Muscle layer of colon (tissue), 2 donors: Measurements from ENCODE around the gene IQCC.

Experiments
- H3K27ac ChIP-seq: one replicate; pipeline ENCODE4 v1.7.0; 2013; ENCODE audit warnings: low read depth, mild to moderate bottlenecking, low read length, moderate library complexity
- H3K27me3 ChIP-seq, 2 donors: one replicate each; pipeline ENCODE4 v1.7.0; 2013; ENCODE audit warnings: low read length in 2 of 2, mild to moderate bottlenecking in 2 of 2; ENCODE audit not compliant: insufficient read depth in 2 of 2, control insufficient read depth in 1 of 2
- H3K36me3 ChIP-seq: one replicate; pipeline ENCODE4 v1.7.0; 2013; ENCODE audit warnings: mild to moderate bottlenecking, low read length; ENCODE audit not compliant: insufficient read depth
- H3K4me1 ChIP-seq: one replicate; pipeline ENCODE4 v1.7.0; 2013; ENCODE audit warnings: mild to moderate bottlenecking, low read length; ENCODE audit not compliant: insufficient read depth
- H3K4me3 ChIP-seq, 2 donors: one replicate each; pipeline ENCODE4 v1.7.0; 2013; ENCODE audit warnings: low read length in 2 of 2, low read depth in 1 of 2, mild to moderate bottlenecking in 1 of 2, moderate library complexity in 1 of 2
- H3K9ac ChIP-seq: one replicate; pipeline ENCODE4 v1.7.0; 2013; ENCODE audit warnings: low read length
- H3K9me3 ChIP-seq: one replicate; pipeline ENCODE4 v1.7.0; 2013; ENCODE audit warnings: mild to moderate bottlenecking, low read length
- donor health status: abdominal sarcoma.
- donor health status: Adenocarcinoma of cecum.

The IQCC gene

GRCh38 chr1:32181065-32181464 is 24.4 kb upstream of the IQCC start:
- Histone ChIP-seq H3K36me3 (peaks cover 28% of the 10 kb centered on the region), H3K9me3 (no peaks in the 10 kb centered on the region), H3K4me1 (peaks cover 45% of the 10 kb centered on the region), H3K27me3 (no peaks in the 10 kb centered on the region), H3K4me3 (peak overlapping the region; percentile 72 to 79), H3K27ac (peak overlapping the region; percentile 46), H3K9ac (peak overlapping the region; percentile 70)

DNA sequence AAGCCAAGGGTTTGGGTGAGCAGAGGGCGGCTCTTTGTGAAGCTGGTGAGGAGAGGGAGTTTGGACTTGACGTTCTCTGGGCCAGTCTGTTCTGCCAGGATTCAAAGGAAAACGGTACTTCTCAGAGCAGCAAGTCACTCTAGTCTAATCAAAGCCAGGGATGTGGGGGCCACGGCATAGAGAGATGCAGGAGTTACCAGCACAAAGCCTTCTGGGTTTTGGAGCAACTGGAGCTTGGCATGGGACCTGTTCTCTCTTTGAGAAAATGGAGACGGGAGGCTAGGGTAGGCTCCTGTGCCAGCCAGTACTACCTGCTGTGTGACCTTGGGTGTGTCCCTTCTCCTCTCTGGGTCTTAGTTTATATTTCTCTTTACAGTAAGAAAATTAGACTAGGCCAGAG is 23.9 kb upstream of the IQCC start:
- peak overlapping the region; percentile 46 for H3K27ac ChIP-seq

DNA sequence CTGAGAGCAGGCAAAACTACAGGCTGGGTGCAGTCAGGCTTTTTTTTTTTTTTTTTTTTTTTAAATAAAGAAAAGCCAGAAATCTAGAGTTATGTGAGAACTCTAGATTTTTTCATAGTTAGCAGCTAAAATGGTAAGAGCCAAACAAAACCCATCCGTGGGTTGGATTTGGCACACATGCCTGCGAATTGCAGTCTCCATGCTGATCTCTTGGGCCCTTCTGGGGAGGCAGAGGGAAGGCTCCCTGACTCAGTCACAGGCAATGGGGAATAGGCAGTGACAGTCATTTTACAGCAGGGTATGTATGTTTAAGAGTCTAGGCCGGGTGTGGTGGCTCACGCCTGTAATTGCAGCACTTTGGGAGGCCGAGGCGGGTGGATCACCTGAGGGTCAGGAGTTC is 23.4 kb upstream of the IQCC start:
- peaks cover 36% of the 10 kb centered on the region for H3K36me3 ChIP-seq
- H3K27me3 ChIP-seq, result no peaks in the 10 kb centered on the region
- H3K9ac ChIP-seq, result no peak overlapping the region
- no peak overlapping the region for H3K27ac ChIP-seq
- H3K4me3 ChIP-seq, result peak overlapping the region in 1 of 2 donors; percentile 79
- peaks cover 45% of the 10 kb centered on the region for H3K4me1 ChIP-seq
- H3K9me3 ChIP-seq, result no peaks in the 10 kb centered on the region

More for the DNA sequence above, 23.9 kb upstream of the IQCC start:
- Histone ChIP-seq H3K27me3 (no peaks in the 10 kb centered on the region), H3K9ac (peak overlapping the region; percentile 70), H3K4me3 (peak overlapping the region in 1 of 2 donors; percentile 79), H3K36me3 (peaks cover 33% of the 10 kb centered on the region), H3K4me1 (peaks cover 45% of the 10 kb centered on the region), H3K9me3 (no peaks in the 10 kb centered on the region)

DNA sequence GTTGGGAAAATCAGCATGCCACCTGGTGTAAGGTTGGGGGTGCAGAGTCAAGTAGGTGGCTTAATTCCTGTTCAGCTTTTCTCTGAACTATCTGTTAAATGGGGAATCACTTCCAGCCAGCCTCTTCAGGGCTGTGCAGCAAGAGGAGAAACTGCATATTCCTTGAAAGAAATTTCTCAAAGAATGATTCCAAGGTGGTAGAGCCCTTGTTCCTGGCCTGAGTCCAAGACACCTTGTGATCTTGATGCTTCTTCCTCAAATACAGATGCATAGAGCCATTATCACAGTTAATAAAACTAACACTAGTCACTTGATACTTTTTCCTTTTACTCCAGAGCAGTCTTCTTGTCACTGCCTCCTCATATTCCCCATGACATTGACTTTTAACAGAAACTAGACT is 20.8 kb upstream of the IQCC start:
- Histone ChIP-seq H3K4me3 (no peak overlapping the region), H3K9ac (no peak overlapping the region), H3K4me1 (peaks cover 35% of the 10 kb centered on the region), H3K36me3 (peaks cover 59% of the 10 kb centered on the region), H3K27ac (no peak overlapping the region), H3K9me3 (no peaks in the 10 kb centered on the region), H3K27me3 (no peaks in the 10 kb centered on the region)

GRCh38 chr1:32186077-32186476 is 19.4 kb upstream of the IQCC start:
- no peak overlapping the region for H3K4me3 ChIP-seq
- no peak overlapping the region for H3K9ac ChIP-seq
- no peaks in the 10 kb centered on the region for H3K9me3 ChIP-seq
- no peaks in the 10 kb centered on the region for H3K27me3 ChIP-seq
- H3K4me1 ChIP-seq, result peaks cover 27% of the 10 kb centered on the region
- no peak overlapping the region for H3K27ac ChIP-seq
- peaks cover 72% of the 10 kb centered on the region for H3K36me3 ChIP-seq

DNA sequence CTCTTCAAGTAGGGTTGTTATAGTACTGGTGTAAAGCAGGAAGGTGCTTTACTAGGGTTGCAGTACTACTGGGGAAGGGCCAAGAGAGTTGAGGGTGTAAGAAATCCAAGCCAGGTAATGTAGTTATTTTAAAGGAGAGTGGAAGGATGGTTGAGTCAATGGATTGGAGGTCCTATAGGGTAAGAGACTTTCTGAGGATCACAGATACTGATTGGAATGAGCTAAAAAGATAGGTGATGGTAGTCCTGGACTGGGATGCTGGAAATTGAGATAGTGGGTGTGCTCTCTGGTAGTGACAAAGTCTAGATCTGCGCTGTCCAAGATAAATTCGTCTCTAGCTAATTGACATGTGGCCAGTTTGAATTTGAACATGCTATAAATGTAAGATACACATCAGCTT is 19.0 kb upstream of the IQCC start:
- Histone ChIP-seq H3K9me3 (no peaks in the 10 kb centered on the region), H3K4me3 (no peak overlapping the region), H3K27ac (no peak overlapping the region), H3K36me3 (peaks cover 72% of the 10 kb centered on the region), H3K27me3 (no peaks in the 10 kb centered on the region), H3K9ac (no peak overlapping the region), H3K4me1 (peaks cover 23% of the 10 kb centered on the region)

GRCh38 chr1:32187850-32188249 is 17.6 kb upstream of the IQCC start:
- Histone ChIP-seq H3K9me3 (no peaks in the 10 kb centered on the region), H3K4me1 (peaks cover 13% of the 10 kb centered on the region), H3K36me3 (peaks cover 79% of the 10 kb centered on the region), H3K27ac (no peak overlapping the region), H3K27me3 (no peaks in the 10 kb centered on the region), H3K4me3 (no peak overlapping the region), H3K9ac (no peak overlapping the region)

- Histone ChIP-seq H3K9me3 (no peaks in the 10 kb centered on the region), H3K27me3 (no peaks in the 10 kb centered on the region), H3K9ac (no peak overlapping the region), H3K4me3 (no peak overlapping the region), H3K27ac (no peak overlapping the region), H3K36me3 (peaks cover 93% of the 10 kb centered on the region), H3K4me1 (no peaks in the 10 kb centered on the region)
Observed at GRCh38 chr1:32192220-32192948, 13.1 kb upstream of the IQCC start.

- Histone ChIP-seq H3K27me3 (no peaks in the 10 kb centered on the region), H3K27ac (no peak overlapping the region), H3K9ac (no peak overlapping the region), H3K4me1 (peaks cover 10% of the 10 kb centered on the region), H3K36me3 (peaks cover 73% of the 10 kb centered on the region), H3K4me3 (no peak overlapping the region), H3K9me3 (no peaks in the 10 kb centered on the region)
Observed at GRCh38 chr1:32194984-32195383, 10.5 kb upstream of the IQCC start.

DNA sequence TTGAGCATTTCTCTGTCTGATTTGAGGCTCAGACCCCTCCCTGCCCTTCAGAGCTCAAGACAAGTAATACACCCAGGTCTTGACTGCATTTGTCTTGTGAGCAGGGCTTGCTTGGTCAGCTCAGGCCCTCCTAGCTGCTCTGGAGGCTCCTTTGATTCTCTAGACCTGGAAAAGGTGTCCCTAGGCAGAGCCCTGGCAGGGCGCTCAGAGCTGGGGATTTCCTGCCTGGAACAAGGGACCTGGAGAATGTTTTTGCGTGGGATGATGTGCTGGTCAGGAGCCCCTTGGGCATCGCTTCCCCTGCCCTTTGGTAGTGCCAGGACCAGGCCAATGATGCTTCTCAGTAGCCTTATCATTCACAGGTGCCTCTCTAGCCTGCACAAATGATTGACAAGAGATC is 9.9 kb upstream of the IQCC start:
- Histone ChIP-seq H3K27me3 (no peaks in the 10 kb centered on the region), H3K9me3 (no peaks in the 10 kb centered on the region), H3K4me3 (no peak overlapping the region), H3K27ac (no peak overlapping the region), H3K9ac (no peak overlapping the region), H3K4me1 (peaks cover 11% of the 10 kb centered on the region), H3K36me3 (peaks cover 68% of the 10 kb centered on the region)

- H3K4me1 ChIP-seq, result peaks cover 11% of the 10 kb centered on the region
- H3K4me3 ChIP-seq, result no peak overlapping the region
- H3K27me3 ChIP-seq, result no peaks in the 10 kb centered on the region
- peaks cover 61% of the 10 kb centered on the region for H3K36me3 ChIP-seq
- no peak overlapping the region for H3K27ac ChIP-seq
- no peak overlapping the region for H3K9ac ChIP-seq
- no peaks in the 10 kb centered on the region for H3K9me3 ChIP-seq
Observed at GRCh38 chr1:32195972-32196823, 9.3 kb upstream of the IQCC start.
